AG04449 (cell line): ENCODE measurements around the gene GNPTAB.

ENCODE experiments used
- CTCF ChIA-PET: fragments of 350-600 bp; formaldehyde crosslinking; extraction: SDS; loops from one replicate; lab custom pipeline; 2021; ENCODE audit warnings: antibody characterized with exemption; lab: Yijun Ruan, JAX
- POLR2A ChIA-PET: fragments of 400-600, 350-600 bp; formaldehyde crosslinking; extraction: SDS; loops from one replicate; lab custom pipeline; 2020; ENCODE audit warnings: antibody characterized with exemption, inconsistent platforms; lab: Yijun Ruan, JAX
- DNase-seq: peaks from one replicate; pipeline ENCODE4 v3.0.0-alpha.2; 2010; ENCODE audit warnings: low read depth, low spot score
- H3K4me3 ChIP-seq: 2 replicates; pipeline ENCODE4 v1.5.1; 2011; ENCODE audit warnings: low read depth, mild to moderate bottlenecking, control low read depth, low read length
- CTCF ChIP-seq: IDR thresholded peaks from one replicate; pipeline ENCODE4 v1.5.1; 2011; ENCODE audit warnings: mild to moderate bottlenecking, moderate library complexity, low read length, control low read depth, inconsistent platforms; ENCODE audit not compliant: insufficient read depth; ENCODE audit errors: missing control alignments

The GNPTAB gene

GRCh38 chr12:101777485-101777884, 53.3 kb downstream of the GNPTAB start:
- ChIA-PET CTCF (interaction anchor here (0.8 to 6.6 kb wide), 5 partner anchors 9 to 62 kb away, joined by 3 to 59 read pairs (median 4); partner anchors contain the start of gene GNPTAB), POLR2A (no interaction called here)
- no peak overlapping the region for H3K4me3 ChIP-seq
- TF ChIP-seq CTCF = no peak
- no peak for DNase-seq

DNA sequence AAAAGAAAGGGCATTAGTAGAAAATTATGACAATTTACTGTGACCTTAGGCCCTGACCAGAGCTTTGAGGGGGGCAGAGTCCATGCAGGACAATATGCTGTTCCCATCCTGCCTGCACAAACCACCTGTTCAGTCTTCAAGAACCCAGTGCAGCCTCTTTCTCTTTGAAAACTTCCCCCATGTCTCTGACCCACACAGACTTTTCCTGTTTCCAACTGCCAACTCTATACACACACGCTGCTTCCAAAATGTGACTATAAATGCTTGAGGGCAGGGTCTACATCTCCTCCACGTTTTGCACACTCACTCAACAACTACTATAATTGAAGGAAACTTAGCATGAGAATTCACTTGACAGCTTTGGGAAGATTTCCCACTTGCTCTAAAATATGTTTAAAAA, 54.9 kb downstream of the GNPTAB start:
- ChIA-PET POLR2A (no interaction called here), CTCF (interaction anchor here (6.5 to 6.6 kb wide), 2 partner anchors 53 to 64 kb away, joined by 47 to 59 read pairs; partner anchors contain the start of gene GNPTAB)
- DNase-seq = no peak
- H3K4me3 ChIP-seq = no peak overlapping the region
- TF ChIP-seq CTCF = no peak

DNA sequence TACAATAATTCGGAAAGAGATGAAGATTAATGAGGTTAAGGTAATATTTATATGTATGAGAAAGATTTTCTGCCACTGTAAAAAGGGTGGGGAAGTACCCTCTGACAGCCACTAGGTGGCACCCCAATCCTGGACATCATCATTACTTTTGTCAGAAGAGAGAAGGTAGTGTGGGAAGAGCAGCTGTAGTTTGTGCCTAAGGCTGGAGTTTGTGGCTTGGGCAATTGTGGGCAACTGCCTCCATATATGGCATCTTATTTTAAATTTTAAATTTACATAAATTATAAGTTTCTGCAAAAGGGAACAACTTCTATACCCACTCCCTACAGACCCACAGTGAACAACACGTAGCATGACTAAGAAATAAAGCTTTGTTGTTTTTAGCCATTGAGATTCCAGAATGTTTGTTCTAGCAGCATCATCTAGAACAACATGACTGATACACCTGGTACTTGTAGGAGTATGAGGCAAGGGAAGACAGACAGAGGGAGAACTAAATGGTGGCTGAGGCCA, 57.1 kb downstream of the GNPTAB start:
- DNase-seq = peak; percentile 16
- peak; percentile 79 for TF ChIP-seq CTCF
- ChIA-PET CTCF (interaction anchor here (0.6 to 6.3 kb wide), 40 partner anchors 8 to 995 kb away, joined by 3 to 124 read pairs (median 4); partner anchors contain the start of gene GNPTAB), POLR2A (interaction anchor here (1.0 kb wide), 1 partner anchor 57 kb away, joined by 6 read pairs; the partner anchor contains the start of gene GNPTAB)
- H3K4me3 ChIP-seq = no peak overlapping the region

DNA sequence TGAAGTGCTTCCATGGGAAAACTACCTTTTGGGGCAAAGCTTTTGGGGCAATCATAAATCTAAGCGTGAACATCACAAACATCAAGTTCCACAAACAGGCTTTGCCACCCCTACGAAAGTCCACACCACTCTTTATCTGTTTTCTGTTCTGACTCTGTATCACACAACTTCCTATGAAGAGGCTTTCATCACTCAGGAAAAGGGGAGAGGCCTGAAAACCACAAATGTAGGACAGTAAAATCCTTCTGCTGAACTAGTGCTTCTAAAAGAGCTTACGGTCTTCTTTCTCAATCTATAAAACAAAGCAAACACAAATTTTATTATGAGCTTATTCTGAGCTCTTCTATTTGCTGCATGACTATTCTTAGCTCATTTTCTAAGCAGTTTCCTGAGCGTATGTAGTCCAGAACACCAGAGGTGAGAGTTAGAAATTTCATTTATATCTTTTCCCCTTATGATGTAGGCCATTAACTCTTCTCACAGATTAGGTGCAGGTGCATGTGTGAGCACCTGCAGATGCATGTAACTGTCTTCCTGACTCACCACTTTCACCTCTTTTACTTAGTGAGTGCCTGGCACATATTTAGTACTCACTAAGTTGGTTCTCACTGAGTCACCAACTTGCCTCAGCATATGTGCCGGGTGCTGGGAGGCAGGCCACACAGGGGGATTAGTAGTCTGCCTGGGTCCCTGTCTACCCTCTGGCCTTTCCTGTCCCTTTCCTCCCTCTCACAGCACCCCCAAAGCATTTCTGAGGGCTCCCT, 58.6 kb downstream of the GNPTAB start:
- no peak for TF ChIP-seq CTCF
- no peak overlapping the region for H3K4me3 ChIP-seq
- ChIA-PET POLR2A (no interaction called here), CTCF (interaction anchor here (0.6 to 6.3 kb wide), 22 partner anchors 8 to 997 kb away, joined by 3 to 124 read pairs (median 6); partner anchors contain the start of gene GNPTAB)
- DNase-seq = no peak

GRCh38 chr12:101769865-101770264, 60.9 kb downstream of the GNPTAB start:
- H3K4me3 ChIP-seq = no peak overlapping the region
- ChIA-PET POLR2A (no interaction called here), CTCF (interaction anchor here (1.1 to 6.3 kb wide), 6 partner anchors 10 to 70 kb away, joined by 3 to 124 read pairs (median 4); no protein-coding TSS in a partner anchor)
- no peak for DNase-seq
- no peak for TF ChIP-seq CTCF

DNA sequence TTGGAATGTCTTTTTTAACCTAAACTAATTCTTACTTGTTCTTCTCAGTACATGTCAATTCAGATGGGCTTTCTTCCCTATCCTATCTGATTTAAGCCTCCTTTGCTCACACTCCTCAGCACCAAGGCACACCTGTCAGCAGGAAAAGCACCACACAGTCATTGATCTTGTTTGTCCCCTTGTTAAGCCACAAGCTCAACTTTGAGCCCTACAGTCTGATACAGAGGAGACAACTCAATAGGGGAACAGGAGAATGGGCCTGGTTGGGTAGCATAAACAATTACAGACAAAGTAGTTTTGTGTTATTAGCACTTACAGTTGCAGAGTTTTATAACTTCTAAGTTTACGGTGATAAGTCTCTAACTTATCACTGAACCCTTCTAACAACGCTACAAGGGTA, 62.0 kb downstream of the GNPTAB start:
- no peak for TF ChIP-seq CTCF
- no peak overlapping the region for H3K4me3 ChIP-seq
- DNase-seq = no peak
- CTCF ChIA-PET = interaction anchor here (0.6 to 6.3 kb wide), 6 partner anchors 9 to 168 kb away, joined by 3 to 124 read pairs (median 4); no protein-coding TSS in a partner anchor
- POLR2A ChIA-PET = no interaction called here
